IMR-90 (cell line): ENCODE measurements around the gene RRP9. TPM values are rescaled to one million over a fixed set of nuclear protein-coding genes. Genes with fewer than 3 reads are reported as not detected.

Experiments used
- ATAC-seq: fragments of 200-7000 bp; cut with Tn5 transposase; 2 replicates; pipeline ENCODE4 v1.9.1; 2020; ENCODE audit warnings: low read depth, mild to moderate bottlenecking, moderate library complexity
- BruUV-seq: library from RNA; stranded (reverse); fragments of 400-500 nt; replicated peaks from 2 replicates; lab custom pipeline; 2021; lab: Mats Ljungman, UMichigan
- CTCF ChIA-PET: fragments of 300-600 bp; formaldehyde crosslinking; extraction: SDS; loops from one replicate; lab custom pipeline; 2021; ENCODE audit warnings: antibody characterized with exemption; lab: Yijun Ruan, JAX
- POLR2A ChIA-PET: fragments of 300-600 bp; sonication (Branson Sonifier 250); formaldehyde crosslinking; loops from one replicate; lab custom pipeline; 2022; ENCODE audit warnings: antibody characterized with exemption; ENCODE audit not compliant: unreplicated experiment; lab: Charles Lee
- DNase-seq: peaks from one replicate; pipeline ENCODE4 v3.0.0; 2013
- H2AFZ ChIP-seq: replicated peaks from 2 replicates; pipeline ENCODE3; 2013; ENCODE audit warnings: low read length, mild to moderate bottlenecking; ENCODE audit not compliant: poor library complexity
- H2AK5ac ChIP-seq: 2 replicates; pipeline ENCODE4 v1.6.1; 2013; ENCODE audit warnings: low read depth, low read length, inconsistent platforms
- H2AK9ac ChIP-seq: replicated peaks from 2 replicates; pipeline ENCODE3; 2013; ENCODE audit warnings: mild to moderate bottlenecking, low read depth, low read length, moderate library complexity; ENCODE audit not compliant: poor library complexity
- H2BK120ac ChIP-seq: 2 replicates; pipeline ENCODE4 v1.6.1; 2013; ENCODE audit warnings: low read depth, low read length, inconsistent platforms
- H2BK15ac ChIP-seq: 3 replicates; pipeline ENCODE4 v1.6.1; 2013; ENCODE audit warnings: low read depth, low read length, inconsistent platforms
- H2BK20ac ChIP-seq: 2 replicates; pipeline ENCODE4 v1.6.1; 2013; ENCODE audit warnings: low read depth, mild to moderate bottlenecking, inconsistent platforms, low read length, moderate library complexity
- H2BK5ac ChIP-seq: 2 replicates; pipeline ENCODE4 v1.6.1; 2013; ENCODE audit warnings: mild to moderate bottlenecking, low read depth, low read length, inconsistent platforms; ENCODE audit not compliant: poor library complexity, severe bottlenecking
- H3K14ac ChIP-seq: replicated peaks from 2 replicates; pipeline ENCODE4 v1.6.1; 2013; ENCODE audit warnings: low read depth, low read length, inconsistent platforms
- H3K18ac ChIP-seq: 2 replicates; pipeline ENCODE4 v1.6.1; 2013; ENCODE audit warnings: low read depth, low read length, control low read depth
- H3K23ac ChIP-seq: 2 replicates; pipeline ENCODE4 v1.6.1; 2013; ENCODE audit warnings: low read depth, low read length, inconsistent platforms
- H3K27ac ChIP-seq: 2 replicates; pipeline ENCODE4 v1.5.1; 2013; ENCODE audit warnings: mild to moderate bottlenecking, control low read depth, low read length; ENCODE audit not compliant: insufficient read depth
- H3K27me3 ChIP-seq: 2 replicates; pipeline ENCODE4 v1.6.1; 2013; ENCODE audit warnings: low read length; ENCODE audit not compliant: control insufficient read depth, insufficient read depth
- H3K36me3 ChIP-seq: 2 replicates; pipeline ENCODE4 v1.6.1; 2013; ENCODE audit warnings: low read length, mixed read lengths; ENCODE audit not compliant: control insufficient read depth, insufficient read depth
- H3K4ac ChIP-seq: 2 replicates; pipeline ENCODE4 v1.6.1; 2013; ENCODE audit warnings: low read depth, low read length, inconsistent platforms
- H3K4me1 ChIP-seq: 2 replicates; pipeline ENCODE4 v1.6.1; 2013; ENCODE audit warnings: low read length, mixed read lengths; ENCODE audit not compliant: control insufficient read depth, insufficient read depth
- H3K4me2 ChIP-seq: 2 replicates; pipeline ENCODE4 v1.6.1; 2013; ENCODE audit warnings: low read depth, mild to moderate bottlenecking, control low read depth, low read length, moderate library complexity
- H3K4me3 ChIP-seq: 2 replicates; pipeline ENCODE4 v1.5.1; 2013; ENCODE audit warnings: low read depth, mild to moderate bottlenecking, control low read depth, low read length, moderate library complexity; ENCODE audit not compliant: insufficient read depth
- H3K56ac ChIP-seq: 2 replicates; pipeline ENCODE4 v1.6.1; 2013; ENCODE audit warnings: low read length, inconsistent platforms; ENCODE audit not compliant: insufficient read depth; ENCODE audit errors: extremely low read depth
- H3K79me1 ChIP-seq, 2 experiments: 2 replicates each; pipeline ENCODE4 v1.6.1; 2013; ENCODE audit warnings: low read length in 2 of 2, inconsistent platforms in 1 of 2, low read depth in 1 of 2
- H3K9ac ChIP-seq: 2 replicates; pipeline ENCODE4 v1.6.1; 2013; ENCODE audit warnings: low read depth, low read length, control low read depth
- H3K9me1 ChIP-seq: 2 replicates; pipeline ENCODE4 v1.6.1; 2013; ENCODE audit warnings: low read length, inconsistent platforms; ENCODE audit not compliant: insufficient read depth
- H3K9me3 ChIP-seq: 2 replicates; pipeline ENCODE4 v1.6.1; 2013; ENCODE audit warnings: low read length; ENCODE audit not compliant: control insufficient read depth, insufficient read depth
- H4K20me1 ChIP-seq: 2 replicates; pipeline ENCODE4 v1.6.1; 2013; ENCODE audit warnings: low read length, inconsistent platforms; ENCODE audit not compliant: insufficient read depth
- H4K5ac ChIP-seq: 2 replicates; pipeline ENCODE4 v1.6.1; 2013; ENCODE audit warnings: mild to moderate bottlenecking, low read depth, low read length, control low read depth
- H4K8ac ChIP-seq, 2 experiments: 2 replicates each; pipeline ENCODE4 v1.6.1; 2013; ENCODE audit warnings: low read depth in 2 of 2, low read length in 2 of 2, control low read depth in 1 of 2, inconsistent platforms in 1 of 2
- H4K91ac ChIP-seq: 2 replicates; pipeline ENCODE4 v1.6.1; 2013; ENCODE audit warnings: low read depth, low read length, inconsistent platforms; ENCODE audit not compliant: insufficient read depth
- BHLHE40 ChIP-seq: fragments of 150-350 bp; IDR thresholded peaks from 2 replicates; pipeline ENCODE4 v1.6.1; 2016; ENCODE audit warnings: mild to moderate bottlenecking, low read depth, low read length
- CEBPB ChIP-seq: IDR thresholded peaks from 2 replicates; pipeline ENCODE4 v1.6.1; 2012; ENCODE audit warnings: low read depth, low read length, improper control_type of control experiment
- CHD1 ChIP-seq: IDR thresholded peaks from 2 replicates; pipeline ENCODE4 v1.6.1; 2012; ENCODE audit warnings: low read depth, low read length, improper control_type of control experiment
- CTCF ChIP-seq: conservative IDR thresholded peaks from 2 replicates; pipeline ENCODE4 v1.5.1; 2012; ENCODE audit warnings: mild to moderate bottlenecking, low read depth, low read length, improper control_type of control experiment
- ELK1 ChIP-seq: fragments of 150-350 bp; IDR thresholded peaks from 2 replicates; pipeline ENCODE4 v1.6.1; 2016; ENCODE audit warnings: low read depth, mild to moderate bottlenecking, low read length, moderate library complexity, borderline replicate concordance
- FOS ChIP-seq: fragments of 150-350 bp; IDR thresholded peaks from 2 replicates; pipeline ENCODE4 v1.6.1; 2016; ENCODE audit warnings: low read depth, low read length
- MAFK ChIP-seq: IDR thresholded peaks from 2 replicates; pipeline ENCODE4 v1.6.1; 2012; ENCODE audit warnings: low read depth, low read length, improper control_type of control experiment
- MAZ ChIP-seq: IDR thresholded peaks from 2 replicates; pipeline ENCODE4 v1.6.1; 2012; ENCODE audit warnings: low read depth, mild to moderate bottlenecking, low read length, improper control_type of control experiment, moderate library complexity, borderline replicate concordance
- NFE2L2 ChIP-seq: fragments of 150-350 bp; IDR thresholded peaks from 2 replicates; pipeline ENCODE4 v1.6.1; 2016; ENCODE audit warnings: low read depth, mild to moderate bottlenecking, low read length
- POLR2A ChIP-seq: IDR thresholded peaks from 2 replicates; pipeline ENCODE4 v1.6.1; 2012; ENCODE audit warnings: mild to moderate bottlenecking, low read depth, low read length
- RAD21 ChIP-seq: IDR thresholded peaks from 2 replicates; pipeline ENCODE4 v1.6.1; 2012; ENCODE audit warnings: low read length, improper control_type of control experiment
- RCOR1 ChIP-seq: IDR thresholded peaks from 2 replicates; pipeline ENCODE4 v1.6.1; 2012; ENCODE audit warnings: mild to moderate bottlenecking, low read length, improper control_type of control experiment; ENCODE audit not compliant: insufficient replicate concordance
- RFX5 ChIP-seq: IDR thresholded peaks from 2 replicates; pipeline ENCODE4 v1.8.0; 2012; ENCODE audit warnings: low read depth, mild to moderate bottlenecking, low read length, moderate library complexity
- SMC3 ChIP-seq: fragments of 150-350 bp; IDR thresholded peaks from 2 replicates; pipeline ENCODE4 v1.6.1; 2016; ENCODE audit warnings: low read depth, mild to moderate bottlenecking, antibody characterized with exemption, low read length, moderate library complexity
- USF2 ChIP-seq: fragments of 150-350 bp; IDR thresholded peaks from 2 replicates; pipeline ENCODE4 v1.6.1; 2017; ENCODE audit warnings: mild to moderate bottlenecking, antibody characterized with exemption, low read length, low read depth
- WGBS, 2 experiments: methylation state at CpG; one replicate each; pipeline versions ENCODE4 v1.1.5 to v1.1.7; 2013; ENCODE audit warnings: missing lambda C conversion rate in 2 of 2; ENCODE audit not compliant: insufficient read length in 1 of 2; ENCODE audit errors: extremely low coverage in 2 of 2; 5-methylcytosine and 5-hydroxymethylcytosine counted together
- dilution Hi-C: fragments of 300-500 bp; cut with HindIII; formaldehyde crosslinking; loops from one replicate; pipeline ENCODE4 v1.14.3; 2018; ENCODE audit warnings: low sequenced_read_pairs; ENCODE audit not compliant: unreplicated experiment
- in situ Hi-C: fragments of 300-500 bp; cut with MboI; formaldehyde crosslinking; loops from 3 replicates; pipeline ENCODE4 v1.14.3; 2019; ENCODE audit warnings: low sequenced_read_pairs, inconsistent platforms, mixed read lengths
- intact Hi-C: fragments of 100-400 bp; cut with micrococcal nuclease; formaldehyde crosslinking; loops from 2 replicates; pipeline ENCODE4 v1.10.0; 2022
- polyA plus RNA-seq, 3 experiments: library from polyadenylated mRNA; depleted of rRNA; stranded (reverse); fragments of >200 nt; gene quantifications; 2 replicates each; pipeline ENCODE4 v1.2.3, GENCODE V29; 2012; ENCODE audit warnings: low replicate concordance in 1 of 3
- total RNA-seq: library from RNA; depleted of rRNA; stranded (reverse); fragments of >200 nt; gene quantifications from 2 replicates; pipeline ENCODE4 v1.2.3, GENCODE V29; 2012

The RRP9 gene
- total and polyA plus RNA-seq, 2 of the 4 experiments (the other 2 are of a cell fraction), result 30.9 to 39.8 TPM

GRCh38 chr3:51955175-51955892, 13.6 kb upstream of the RRP9 start, which contains the start of gene GPR62:
Gene GPR62 (plus strand): TSS chr3:51955381. CDS start chr3:51955653, 272 bp downstream.
- CTCF ChIA-PET, result no interaction called here
- H3K4me1 ChIP-seq, result peaks cover 9% of the 10 kb centered on the region
- 38% methylated on average over 16 of the region's 33 CpGs; no CpG with 5 or more reads in 1 of the 2 experiments for WGBS, 2 experiments
- H3K4me2 ChIP-seq, result no peak within 1 kb of the TSS
- no peaks in the 10 kb centered on the region for H3K27me3 ChIP-seq
- no peak within 1 kb of the TSS for H2AK9ac ChIP-seq
- in situ Hi-C loops (loop anchor here (25.0 kb wide), 1 partner anchor 1618 kb away; the partner anchor contains the start of genes RASSF1, TUSC2 and ZMYND10), dilution Hi-C loops (no loop called here), intact Hi-C loops (no loop called here)
- 0 out of 4 replicates have a peak within 1 kb of the TSS, but pooled peaks of 1 of the 2 experiments have one; percentile 41 for H4K8ac ChIP-seq
- H3K9me3 ChIP-seq, result no peaks in the 10 kb centered on the region
- no peak within 1 kb of the TSS for H3K9ac ChIP-seq
- no peak within 1 kb of the TSS for H2BK120ac ChIP-seq
- no peak within 1 kb of the TSS for H3K18ac ChIP-seq
- no peak within 1 kb of the TSS for H3K4ac ChIP-seq
- H3K4me3 ChIP-seq, result no peak within 1 kb of the TSS
- DNase-seq (no peak), ATAC-seq (no peak)
- H3K27ac ChIP-seq, result no peak within 1 kb of the TSS
- POLR2A ChIA-PET, result no interaction called here
- no peak within 1 kb of the TSS; the same call in 1 of the 2 replicates for H4K91ac ChIP-seq
- H2AFZ ChIP-seq, result peak within 1 kb of the TSS; percentile 69
- H3K79me1 ChIP-seq, result peaks cover 0 to 4% of the 10 kb centered on the region in 2 experiments; a peak in 1 of 4 replicates
- H2BK20ac ChIP-seq, result no peak within 1 kb of the TSS
- peaks cover 3% of the 10 kb centered on the region; the same call in 1 of the 2 replicates for H4K20me1 ChIP-seq
- H2AK5ac ChIP-seq, result no peak within 1 kb of the TSS
- no peak within 1 kb of the TSS for H2BK5ac ChIP-seq
- H2BK15ac ChIP-seq, result no peak within 1 kb of the TSS
- no peak within 1 kb of the TSS for H3K23ac ChIP-seq
- H3K36me3 ChIP-seq, result peaks cover 26% of the 10 kb centered on the region
- no peak within 1 kb of the TSS for H3K56ac ChIP-seq
- BruUV-seq, result no TSS peak
- no peak within 1 kb of the TSS for H4K5ac ChIP-seq
- no peak within 1 kb of the TSS for H3K14ac ChIP-seq
- peaks cover 6% of the 10 kb centered on the region; the same call in 1 of the 2 replicates for H3K9me1 ChIP-seq
- no peak for TF ChIP-seq CTCF
- no peak for TF ChIP-seq RFX5
- no peak for TF ChIP-seq CHD1
- no peak for TF ChIP-seq RCOR1
- no peak for TF ChIP-seq CEBPB
- no peak for TF ChIP-seq MAZ
- no peak for TF ChIP-seq SMC3
- no peak for TF ChIP-seq ELK1
- TF ChIP-seq FOS, result no peak
- TF ChIP-seq MAFK, result no peak
- TF ChIP-seq USF2, result no peak
- no peak for TF ChIP-seq NFE2L2
- no peak for TF ChIP-seq BHLHE40
- no peak for TF ChIP-seq POLR2A
- no peak for TF ChIP-seq RAD21
